H9 (cell line): ENCODE data around the gene SHTN1. TPM values are rescaled to one million over a fixed set of nuclear protein-coding genes. Genes with fewer than 3 reads are reported as not detected.

Source experiments
- DNase-seq: peaks from one replicate; pipeline ENCODE4 v3.0.0-alpha.2; 2017
- H2AFZ ChIP-seq: one replicate; pipeline ENCODE4 v1.6.1; 2013; ENCODE audit warnings: mild to moderate bottlenecking, low read length, control low read depth, moderate library complexity
- H2AK5ac ChIP-seq: 2 replicates; pipeline ENCODE4 v1.6.1; 2013; ENCODE audit warnings: low read length, control low read depth, mixed read lengths; ENCODE audit not compliant: insufficient read length
- H2BK120ac ChIP-seq: one replicate; pipeline ENCODE4 v1.6.1; 2013; ENCODE audit warnings: low read depth, mild to moderate bottlenecking, low read length, control low read depth, inconsistent platforms; ENCODE audit not compliant: poor library complexity, severe bottlenecking
- H2BK12ac ChIP-seq: 2 replicates; pipeline ENCODE4 v1.6.1; 2013; ENCODE audit warnings: low read length, control low read depth, mixed read lengths, low read depth; ENCODE audit not compliant: insufficient read length
- H2BK15ac ChIP-seq: 2 replicates; pipeline ENCODE4 v1.6.1; 2013; ENCODE audit warnings: low read depth, low read length, control low read depth
- H2BK20ac ChIP-seq: one replicate; pipeline ENCODE4 v1.6.1; 2013; ENCODE audit warnings: low read depth, mild to moderate bottlenecking, low read length, control low read depth, inconsistent platforms; ENCODE audit not compliant: poor library complexity, severe bottlenecking
- H2BK5ac ChIP-seq: 2 replicates; pipeline ENCODE4 v1.6.1; 2013; ENCODE audit warnings: low read length, control low read depth, mixed read lengths; ENCODE audit not compliant: insufficient read length
- H3K14ac ChIP-seq: 2 replicates; pipeline ENCODE4 v1.6.1; 2013; ENCODE audit warnings: low read length, control low read depth; ENCODE audit not compliant: insufficient read depth
- H3K18ac ChIP-seq: 2 replicates; pipeline ENCODE4 v1.6.1; 2013; ENCODE audit warnings: low read depth, mild to moderate bottlenecking, mixed read lengths, low read length, control low read depth; ENCODE audit not compliant: insufficient read length
- H3K23ac ChIP-seq: 2 replicates; pipeline ENCODE4 v1.6.1; 2013; ENCODE audit warnings: low read length, control low read depth, mixed read lengths, low read depth; ENCODE audit not compliant: insufficient read length
- H3K23me2 ChIP-seq: 2 replicates; pipeline ENCODE4 v1.6.1; 2013; ENCODE audit warnings: low read depth, mild to moderate bottlenecking, mixed read lengths, low read length, control low read depth; ENCODE audit not compliant: insufficient read length, poor library complexity, severe bottlenecking
- H3K27ac ChIP-seq: 2 replicates; pipeline ENCODE4 v1.5.1; 2013; ENCODE audit warnings: low read length, control low read depth, mixed read lengths, low read depth; ENCODE audit not compliant: insufficient read length
- H3K27me3 ChIP-seq: 2 replicates; pipeline ENCODE4 v1.6.1; 2013; ENCODE audit warnings: low read length, control low read depth, inconsistent platforms; ENCODE audit not compliant: insufficient read depth
- H3K4ac ChIP-seq: 2 replicates; pipeline ENCODE4 v1.6.1; 2013; ENCODE audit warnings: low read depth, mild to moderate bottlenecking, control low read depth, inconsistent platforms, low read length, moderate library complexity
- H3K4me1 ChIP-seq: 2 replicates; pipeline ENCODE4 v1.6.1; 2013; ENCODE audit warnings: low read length, control low read depth, inconsistent platforms; ENCODE audit not compliant: insufficient read depth
- H3K4me2 ChIP-seq: 2 replicates; pipeline ENCODE4 v1.6.1; 2013; ENCODE audit warnings: low read length, control low read depth, mixed read lengths; ENCODE audit not compliant: insufficient read length, insufficient read depth
- H3K56ac ChIP-seq: 2 replicates; pipeline ENCODE4 v1.6.1; 2013; ENCODE audit warnings: low read depth, mild to moderate bottlenecking, mixed read lengths, low read length, control low read depth; ENCODE audit not compliant: insufficient read length
- H3K79me1 ChIP-seq: 2 replicates; pipeline ENCODE4 v1.6.1; 2013; ENCODE audit warnings: low read depth, mild to moderate bottlenecking, moderate library complexity, low read length, control low read depth, inconsistent platforms; ENCODE audit not compliant: insufficient read depth, poor library complexity, severe bottlenecking
- H3K79me2 ChIP-seq: 2 replicates; pipeline ENCODE4 v1.6.1; 2013; ENCODE audit warnings: low read length, control low read depth, inconsistent platforms; ENCODE audit not compliant: insufficient read depth
- H3K9ac ChIP-seq: 2 replicates; pipeline ENCODE4 v1.6.1; 2013; ENCODE audit warnings: low read length, control low read depth, mixed read lengths; ENCODE audit not compliant: insufficient read length; ENCODE audit errors: extremely low read depth
- H3K9me3 ChIP-seq: one replicate; pipeline ENCODE4 v1.6.1; 2013; ENCODE audit warnings: low read depth, low read length, inconsistent platforms; ENCODE audit not compliant: control insufficient read depth
- H3T11ph ChIP-seq: one replicate; pipeline ENCODE4 v1.6.1; 2013; ENCODE audit warnings: mild to moderate bottlenecking, low read length, control low read depth, inconsistent platforms
- H4K20me1 ChIP-seq: one replicate; pipeline ENCODE4 v1.6.1; 2013; ENCODE audit not compliant: control insufficient read depth, insufficient read length, insufficient read depth
- H4K5ac ChIP-seq: 2 replicates; pipeline ENCODE4 v1.6.1; 2013; ENCODE audit warnings: low read depth, mild to moderate bottlenecking, mixed read lengths, low read length, control low read depth; ENCODE audit not compliant: insufficient read length
- H4K8ac ChIP-seq: replicated peaks from 2 replicates; pipeline ENCODE4 v1.6.1; 2013; ENCODE audit warnings: low read length, control low read depth, mixed read lengths, low read depth; ENCODE audit not compliant: insufficient read length
- H4K91ac ChIP-seq: 2 replicates; pipeline ENCODE4 v1.6.1; 2013; ENCODE audit warnings: low read depth, mild to moderate bottlenecking, moderate library complexity, mixed read lengths, low read length, control low read depth; ENCODE audit not compliant: insufficient read length
- H3K27ac Mint-ChIP-seq, 3 experiments: 2 replicates in 2 of 3; 3 replicates in 1 of 3; pipeline ENCODE4 v1.8.0; 2020 to 2021; ENCODE audit warnings: mixed read lengths in 3 of 3, mild to moderate bottlenecking in 1 of 3, moderate library complexity in 1 of 3
- H3K27me3 Mint-ChIP-seq: 2 replicates; pipeline ENCODE4 v1.8.0; 2021; ENCODE audit warnings: low read depth, mild to moderate bottlenecking, moderate library complexity, mixed read lengths
- H3K36me3 Mint-ChIP-seq, 3 experiments: 2 replicates in 2 of 3; 3 replicates in 1 of 3; pipeline ENCODE4 v1.8.0; 2020 to 2021; ENCODE audit warnings: low read depth in 3 of 3, mixed read lengths in 3 of 3; ENCODE audit not compliant: insufficient read depth in 1 of 3
- H3K4me1 Mint-ChIP-seq, 2 experiments: 2 replicates each; pipeline ENCODE4 v1.8.0; 2020; ENCODE audit warnings: mixed read lengths in 2 of 2
- H3K4me3 Mint-ChIP-seq, 2 experiments: 2 replicates in 1 of 2; 3 replicates in 1 of 2; pipeline ENCODE4 v1.8.0; 2020 to 2021; ENCODE audit warnings: mild to moderate bottlenecking in 2 of 2, mixed read lengths in 2 of 2, moderate library complexity in 1 of 2
- H3K9me3 Mint-ChIP-seq, 2 experiments: 2 replicates in 1 of 2; 3 replicates in 1 of 2; pipeline ENCODE4 v1.8.0; 2020; ENCODE audit warnings: mild to moderate bottlenecking in 2 of 2, mixed read lengths in 2 of 2, moderate library complexity in 1 of 2
- CTCF ChIP-seq: fragments of 200-600 bp; sonication (generic); conservative IDR thresholded peaks from 3 replicates; pipeline ENCODE4 v1.8.0; 2021; ENCODE audit warnings: antibody characterized with exemption, mild to moderate bottlenecking
- WGBS: extraction: QIAGEN DNeasy Blood & Tissue Kit; methylation state at CpG from one replicate; pipeline ENCODE4 v1.1.7; 2013; ENCODE audit warnings: missing lambda C conversion rate, low lambda C conversion rate, mixed read lengths; ENCODE audit not compliant: insufficient read length; ENCODE audit errors: extremely low coverage; 5-methylcytosine and 5-hydroxymethylcytosine counted together
- total RNA-seq: library from RNA; stranded (reverse); gene quantifications from 2 replicates; pipeline ENCODE4 v1.2.1, GENCODE V29; 2021

SHTN1 gene
- total RNA-seq, 1 experiment from 2014 or later = 22.1 TPM

- no peaks in the 10 kb centered on the region; the same call in 1 of the 2 replicates for H3K4me1 ChIP-seq
- no peak overlapping the region for H2BK5ac ChIP-seq
- no peak overlapping the region for H4K5ac ChIP-seq
- Mint-ChIP-seq H3K36me3 (peaks cover 7 to 14% (median 8%) of the 10 kb centered on the region in 3 experiments; a peak in 6 of 7 replicates), H3K4me1 (peaks cover 8 to 12% of the 10 kb centered on the region in 2 experiments), H3K4me3 (no peak overlapping the region), H3K27me3 (no peaks in the 10 kb centered on the region), H3K9me3 (no peaks in the 10 kb centered on the region; a peak in 1 of 5 replicates), H3K27ac (no peak overlapping the region)
- DNase-seq = no peak
- no peak for TF ChIP-seq CTCF
- no CpG with 5 or more reads among the region's 3 CpGs for WGBS
- H3K27me3 ChIP-seq = no peaks in the 10 kb centered on the region
- no peaks in the 10 kb centered on the region for H3K23me2 ChIP-seq
- no peak overlapping the region for H2BK15ac ChIP-seq
- H3K79me2 ChIP-seq = no peaks in the 10 kb centered on the region
- H3K14ac ChIP-seq = no peak overlapping the region
- no peak overlapping the region for H3K4ac ChIP-seq
- no peak overlapping the region for H4K8ac ChIP-seq
- H4K20me1 ChIP-seq = no peaks in the 10 kb centered on the region
- H3K56ac ChIP-seq = no peak overlapping the region
- no peak overlapping the region for H3K18ac ChIP-seq
- no peak overlapping the region for H3T11ph ChIP-seq
- H3K9ac ChIP-seq = no peak overlapping the region
- no peak overlapping the region for H4K91ac ChIP-seq
- H3K9me3 ChIP-seq = no peaks in the 10 kb centered on the region
- H2BK120ac ChIP-seq = no peak overlapping the region
- H3K79me1 ChIP-seq = no peaks in the 10 kb centered on the region
- no peak overlapping the region for H3K27ac ChIP-seq
- H3K4me2 ChIP-seq = no peak overlapping the region
- H2BK20ac ChIP-seq = no peak overlapping the region
- H3K23ac ChIP-seq = no peak overlapping the region
- no peak overlapping the region for H2AK5ac ChIP-seq
- H2BK12ac ChIP-seq = no peak overlapping the region
- no peak overlapping the region for H2AFZ ChIP-seq
Measured at GRCh38 chr10:116926426-116926825, 78.6 kb downstream of the SHTN1 start.
